HG03196 (cell line): ENCODE data around the gene MAP3K20.
"Not testable (repeated sequence)": the region's sequence is repeated elsewhere in the genome, so short reads cannot be mapped to it uniquely, and the experiment has no call there.

Source experiments
- ATAC-seq: cut with Tn5 transposase; IDR thresholded peaks from one replicate; pipeline ENCODE4 v1.9.1; 2021; ENCODE audit not compliant: unreplicated experiment

MAP3K20 gene

DNA sequence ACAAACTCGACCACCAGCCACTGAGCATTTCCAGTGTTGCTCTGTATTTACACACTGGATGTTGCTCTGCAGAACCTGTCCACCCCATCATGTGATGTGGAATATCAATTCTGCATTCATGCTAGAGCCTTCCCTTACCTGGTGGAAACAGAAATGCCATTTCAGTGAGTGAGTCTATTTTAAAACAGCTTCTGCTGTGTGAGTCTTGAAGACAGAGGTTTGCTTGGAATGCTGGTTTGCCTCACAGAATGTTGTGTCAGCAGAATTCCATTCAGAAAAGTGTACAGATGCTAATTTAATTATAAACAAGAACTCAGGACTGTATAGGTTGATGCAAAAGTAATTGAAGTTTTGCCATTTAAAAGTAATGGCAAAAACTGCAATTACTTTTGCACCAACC is 118.3 kb downstream of the MAP3K20 start:
- no peak for ATAC-seq

DNA sequence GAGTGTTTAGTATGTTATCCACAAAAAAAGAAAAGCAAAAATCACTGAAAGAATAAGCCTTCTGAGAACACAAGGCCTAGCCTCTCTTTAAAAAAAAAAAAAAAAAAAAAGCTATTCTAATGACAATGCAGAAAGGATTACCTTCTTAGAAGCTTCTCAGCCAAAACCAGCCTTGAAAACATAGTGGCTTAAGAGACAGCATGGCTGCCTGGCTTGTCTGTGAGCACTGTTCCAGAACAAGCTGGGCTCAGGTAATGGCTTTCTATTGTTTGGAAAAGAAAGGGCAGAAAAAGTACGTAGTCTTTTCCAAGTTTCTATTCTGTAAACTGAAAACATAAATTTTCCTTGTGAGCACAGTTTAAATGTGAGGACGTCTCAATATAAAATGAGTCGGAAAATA is 119.5 kb downstream of the MAP3K20 start:
- ATAC-seq, result no peak

DNA sequence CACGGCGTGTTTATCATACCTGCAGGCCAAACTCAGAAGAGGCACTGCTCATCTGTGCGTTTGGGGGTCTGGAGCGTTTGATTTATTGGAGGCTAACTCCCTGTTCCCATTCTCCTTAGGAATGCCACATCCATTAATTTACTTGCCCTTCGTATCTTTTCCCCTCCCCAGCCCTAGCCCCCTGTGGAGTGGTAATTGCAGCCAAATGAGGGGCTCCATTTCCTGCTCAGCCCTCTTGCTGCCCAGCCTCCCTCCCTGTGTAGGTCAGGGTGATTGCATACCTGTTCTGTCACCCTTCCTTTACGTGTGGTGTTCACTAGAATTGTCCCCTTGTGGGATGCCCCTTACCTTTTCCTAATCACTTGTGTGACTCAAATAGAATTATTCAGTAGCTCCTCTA is 120.4 kb downstream of the MAP3K20 start:
- no peak for ATAC-seq

DNA sequence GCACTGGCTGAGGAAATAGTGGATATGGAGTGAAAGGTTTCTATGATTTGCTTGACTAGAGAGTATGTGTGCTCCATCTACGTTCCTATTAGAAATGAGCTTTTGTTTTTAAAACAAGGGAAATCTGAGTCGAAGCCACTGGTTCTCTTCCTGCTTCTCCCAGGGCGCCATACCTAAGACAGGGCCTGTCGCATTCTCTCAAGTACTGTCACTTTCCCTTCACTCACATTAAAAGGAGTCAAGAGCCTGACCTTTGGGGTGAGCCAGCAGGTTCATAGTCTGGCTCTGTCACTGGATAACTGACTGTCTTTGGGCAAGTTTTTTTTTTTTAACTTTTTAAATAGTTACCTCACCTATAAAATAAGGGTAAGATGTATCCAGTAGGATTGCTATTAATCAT is 121.0 kb downstream of the MAP3K20 start:
- ATAC-seq, result no peak

DNA sequence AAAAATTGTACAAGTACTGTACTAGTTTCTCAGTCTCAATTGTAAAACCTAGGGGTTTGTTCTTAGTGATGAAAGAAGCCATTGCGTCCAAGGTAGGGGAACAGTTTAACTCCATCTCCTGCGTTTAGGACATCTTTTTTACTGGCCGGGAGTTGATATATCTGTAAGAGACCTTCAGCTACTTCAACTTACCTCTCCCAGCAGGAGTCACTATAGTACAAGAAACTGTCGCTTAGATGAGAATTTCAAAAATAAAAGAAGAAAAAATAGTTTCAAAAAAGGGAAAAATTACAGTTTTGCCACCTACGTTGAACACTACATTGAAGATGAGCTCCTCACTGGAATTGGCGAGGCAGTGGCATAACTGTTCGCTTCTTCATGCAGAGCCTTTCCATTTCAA is 122.7 kb downstream of the MAP3K20 start:
- ATAC-seq, result no peak

DNA sequence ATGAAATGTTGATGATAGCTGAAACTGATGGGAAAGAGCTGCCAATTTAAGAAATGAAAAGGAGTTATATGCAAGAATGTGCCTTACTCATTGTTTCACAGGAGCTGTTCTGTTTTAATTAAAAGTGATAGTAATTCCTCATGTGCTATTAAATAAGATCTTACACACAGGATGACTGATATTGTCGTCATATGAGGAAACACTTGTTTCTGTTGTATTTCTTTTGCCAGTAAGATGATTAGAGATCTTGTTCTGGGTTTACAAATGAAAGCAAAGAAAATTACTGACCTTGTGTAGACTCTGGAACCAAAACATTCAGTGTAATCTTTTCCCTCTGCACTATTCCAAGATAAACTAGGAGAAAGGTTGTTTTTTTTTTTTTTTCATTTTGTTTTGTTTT is 123.6 kb downstream of the MAP3K20 start:
- ATAC-seq, result no peak

DNA sequence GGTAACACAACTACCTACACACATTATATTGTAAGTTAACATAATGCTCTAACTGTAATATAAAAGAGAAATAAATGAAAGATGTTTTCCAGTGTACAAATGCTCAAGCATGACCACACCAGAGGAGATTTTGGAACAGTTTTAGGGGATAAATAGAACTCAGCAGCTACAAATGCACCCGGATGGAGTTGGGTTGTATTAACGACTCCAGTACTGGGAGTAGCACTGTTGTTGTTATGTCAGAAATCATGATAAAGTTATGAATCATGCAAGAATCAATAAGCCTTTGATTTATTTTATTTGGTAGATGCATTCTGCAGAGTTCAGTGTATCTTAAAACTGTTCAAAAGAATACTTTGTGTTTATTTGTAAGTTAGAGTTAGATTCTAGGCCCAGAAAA is 126.9 kb downstream of the MAP3K20 start:
- ATAC-seq, result no peak

DNA sequence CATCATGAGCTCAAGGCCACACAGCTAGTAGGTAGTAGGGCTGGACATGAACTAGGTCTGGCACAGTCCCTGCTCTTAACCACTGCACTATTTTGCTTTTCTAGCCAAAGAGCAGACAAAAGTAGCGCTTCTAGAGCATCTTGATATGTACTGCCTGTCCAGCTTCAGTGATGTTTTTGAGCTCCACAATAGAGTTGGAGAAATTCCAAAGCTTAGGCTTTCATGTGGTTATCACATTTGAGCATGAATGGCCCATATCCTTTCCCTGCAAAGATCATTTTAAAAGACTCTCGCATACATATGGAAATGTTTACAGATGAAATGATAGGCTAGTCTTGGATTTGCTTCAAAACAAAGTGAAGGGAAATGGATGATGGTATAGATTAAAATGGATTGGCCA is 128.7 kb downstream of the MAP3K20 start:
- no peak for ATAC-seq

DNA sequence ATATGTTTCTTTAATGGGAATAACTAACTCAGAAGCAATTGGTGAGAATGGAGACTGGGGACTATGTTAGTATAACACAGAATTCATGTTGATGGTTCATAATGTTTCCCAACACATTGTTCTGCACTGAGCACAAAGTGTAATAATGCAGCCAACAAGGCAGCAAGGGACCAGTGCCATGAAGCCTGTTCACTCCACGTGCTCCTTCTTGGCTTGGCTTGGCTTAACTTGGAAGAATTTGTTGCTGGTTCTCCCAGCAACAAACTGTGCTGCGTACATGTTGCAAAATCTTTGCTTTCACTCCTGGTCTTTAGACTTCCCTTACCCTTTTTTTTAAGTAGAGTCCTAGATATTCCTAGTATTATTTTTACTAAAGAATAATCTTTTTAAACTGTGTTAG is 129.7 kb downstream of the MAP3K20 start:
- no peak for ATAC-seq

DNA sequence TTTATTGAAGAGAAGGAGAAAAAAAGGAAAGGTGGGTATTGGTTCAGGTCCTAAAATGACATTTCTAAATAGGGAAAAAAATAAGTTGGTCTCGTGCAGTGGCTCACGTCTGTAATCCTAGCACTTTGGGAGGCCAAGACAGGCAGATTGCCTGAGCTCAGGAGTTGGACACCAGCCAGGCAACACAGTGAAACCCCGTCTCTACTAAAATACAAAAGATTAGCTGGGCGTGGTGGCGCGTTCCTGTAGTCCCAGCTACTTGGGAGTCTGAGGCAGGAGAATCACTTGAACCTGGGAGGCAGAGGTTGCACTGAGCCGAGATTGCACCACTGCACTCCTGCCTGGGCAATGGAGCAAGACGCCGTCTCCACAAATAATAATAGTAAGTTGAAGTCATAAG is 131.5 kb downstream of the MAP3K20 start:
- not testable (repeated sequence) for ATAC-seq

DNA sequence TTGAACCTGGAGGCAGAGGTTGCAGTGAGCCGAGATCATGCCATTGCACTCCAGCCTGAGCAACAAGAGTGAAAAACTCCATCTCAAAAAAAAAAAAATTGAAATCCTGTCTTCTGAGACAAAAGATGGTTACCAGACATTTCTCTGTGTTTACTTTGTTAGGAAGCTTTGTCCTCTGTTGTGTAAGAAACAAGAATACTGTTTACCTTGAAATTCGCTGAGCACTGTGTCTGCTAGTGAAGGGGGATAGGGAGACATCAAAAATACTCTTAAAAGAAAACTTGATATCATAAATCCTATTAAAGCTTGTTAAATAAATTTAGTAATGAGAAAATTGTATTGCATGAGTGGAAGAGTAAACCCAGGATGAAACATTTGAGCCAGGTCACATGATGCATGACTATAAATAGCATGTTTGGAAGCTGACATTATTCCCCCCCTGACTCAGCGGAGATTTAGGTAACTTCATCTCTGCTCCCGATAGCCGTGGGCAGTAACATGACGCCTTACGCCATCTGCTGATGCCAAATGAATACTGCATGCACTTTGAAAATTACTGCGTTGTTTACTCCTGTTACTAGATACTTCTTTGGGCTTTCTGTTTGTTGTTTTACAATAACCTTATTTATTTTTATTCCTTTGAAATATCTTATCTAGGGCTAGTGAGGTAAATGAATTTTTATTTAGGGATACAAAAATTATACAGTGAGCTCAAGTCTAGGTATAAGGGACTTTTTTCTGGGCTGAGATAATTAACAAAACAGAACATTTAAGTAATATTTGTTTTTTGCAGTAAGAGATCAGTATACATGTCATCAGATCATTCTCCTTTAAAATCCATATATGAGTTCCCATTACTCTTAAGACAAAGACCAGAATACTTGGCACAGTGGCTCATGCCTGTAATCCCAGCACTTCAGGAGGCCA is 134.9 kb downstream of the MAP3K20 start:
- no peak for ATAC-seq

DNA sequence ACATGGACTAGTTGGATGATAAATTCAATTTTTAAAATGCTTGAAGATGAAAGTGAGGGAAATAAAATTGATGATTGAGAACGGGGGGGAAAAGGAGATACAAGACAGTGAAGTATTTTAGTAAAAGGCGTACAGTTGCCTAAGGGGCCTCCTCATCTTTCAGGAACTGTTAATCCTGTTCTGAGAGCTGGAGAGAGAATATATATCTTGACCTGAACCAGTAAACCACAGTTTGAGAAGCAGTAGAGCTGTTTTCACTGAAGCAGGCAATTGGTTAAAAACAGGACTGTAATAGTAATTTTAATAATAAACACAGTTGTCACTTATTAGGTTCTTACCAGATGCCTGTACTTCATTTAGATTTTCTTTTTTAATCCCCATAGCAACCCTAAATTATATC is 137.5 kb downstream of the MAP3K20 start:
- no peak for ATAC-seq

DNA sequence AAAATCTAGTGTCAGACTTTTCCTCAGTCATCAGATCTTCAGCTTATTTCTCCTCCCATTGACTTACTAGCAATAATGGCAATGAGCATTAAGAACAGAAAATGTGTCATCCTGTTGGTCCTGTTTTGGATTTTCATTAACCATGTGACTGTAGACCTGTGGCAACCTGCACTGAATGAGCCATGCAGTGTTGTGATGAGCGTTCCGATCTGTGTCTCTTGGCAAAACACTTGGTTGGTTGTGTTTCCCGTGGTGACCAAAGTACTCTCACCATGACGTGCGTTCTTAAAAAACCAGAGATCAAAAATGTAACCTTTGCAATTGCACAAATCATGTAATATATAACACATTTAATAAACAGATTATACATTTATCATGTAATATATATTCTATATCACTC is 138.6 kb downstream of the MAP3K20 start:
- no peak for ATAC-seq

DNA sequence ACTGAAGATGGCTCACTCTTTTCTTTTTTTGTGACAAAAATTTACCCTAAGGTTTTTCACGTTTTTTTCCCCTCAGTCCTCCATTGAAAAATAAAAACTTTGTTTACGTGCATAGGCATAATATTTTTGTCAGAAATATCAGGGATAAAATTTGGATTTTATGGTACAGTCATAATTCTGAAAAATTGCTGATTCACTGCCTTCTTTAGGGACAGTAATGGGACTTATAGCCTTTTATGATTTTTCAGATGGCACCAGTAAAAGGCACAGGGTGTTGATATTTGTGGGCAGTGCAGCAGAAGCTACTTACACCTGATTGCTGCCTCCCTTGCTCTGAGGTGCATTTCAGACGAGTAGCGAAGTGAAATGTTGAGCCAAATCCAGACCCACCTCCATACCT is 139.7 kb downstream of the MAP3K20 start:
- ATAC-seq, result no peak

DNA sequence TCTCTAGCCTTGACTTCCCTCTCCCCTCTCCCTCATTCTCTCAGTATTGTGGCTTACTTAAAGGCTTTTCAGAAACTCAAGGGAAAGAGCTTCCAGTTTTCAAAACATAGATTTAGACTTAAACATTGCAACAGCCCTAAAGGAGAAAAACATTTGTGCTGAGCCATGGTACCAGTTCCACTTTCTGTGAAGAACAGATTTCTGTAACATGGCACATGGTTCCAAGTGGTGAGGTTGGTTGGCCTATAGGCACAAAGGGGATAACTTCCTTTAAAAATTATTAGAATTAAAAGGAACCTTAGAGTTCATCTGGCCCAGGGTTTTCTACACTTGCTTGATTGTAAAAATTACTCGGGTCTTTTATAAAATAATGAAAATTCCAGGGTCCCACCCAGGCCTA is 140.4 kb downstream of the MAP3K20 start:
- no peak for ATAC-seq

DNA sequence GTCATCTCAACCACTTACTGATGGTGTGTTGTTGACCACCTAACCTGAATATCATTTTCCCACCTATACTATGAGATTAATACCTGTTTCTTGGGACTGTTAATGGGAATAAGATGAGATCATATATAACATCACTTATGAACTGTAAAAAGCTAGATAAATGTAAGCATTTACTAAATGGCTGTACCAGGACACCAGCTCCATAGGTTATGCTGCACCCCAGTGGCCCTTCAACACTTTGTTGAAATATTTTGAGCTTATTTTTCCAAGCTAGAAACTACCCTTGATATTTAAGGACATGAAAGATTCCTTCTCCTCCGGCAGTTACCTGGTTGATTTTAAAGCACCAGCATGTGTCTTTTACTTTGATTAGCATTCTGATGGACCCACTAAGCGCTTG is 141.0 kb downstream of the MAP3K20 start:
- no peak for ATAC-seq

DNA sequence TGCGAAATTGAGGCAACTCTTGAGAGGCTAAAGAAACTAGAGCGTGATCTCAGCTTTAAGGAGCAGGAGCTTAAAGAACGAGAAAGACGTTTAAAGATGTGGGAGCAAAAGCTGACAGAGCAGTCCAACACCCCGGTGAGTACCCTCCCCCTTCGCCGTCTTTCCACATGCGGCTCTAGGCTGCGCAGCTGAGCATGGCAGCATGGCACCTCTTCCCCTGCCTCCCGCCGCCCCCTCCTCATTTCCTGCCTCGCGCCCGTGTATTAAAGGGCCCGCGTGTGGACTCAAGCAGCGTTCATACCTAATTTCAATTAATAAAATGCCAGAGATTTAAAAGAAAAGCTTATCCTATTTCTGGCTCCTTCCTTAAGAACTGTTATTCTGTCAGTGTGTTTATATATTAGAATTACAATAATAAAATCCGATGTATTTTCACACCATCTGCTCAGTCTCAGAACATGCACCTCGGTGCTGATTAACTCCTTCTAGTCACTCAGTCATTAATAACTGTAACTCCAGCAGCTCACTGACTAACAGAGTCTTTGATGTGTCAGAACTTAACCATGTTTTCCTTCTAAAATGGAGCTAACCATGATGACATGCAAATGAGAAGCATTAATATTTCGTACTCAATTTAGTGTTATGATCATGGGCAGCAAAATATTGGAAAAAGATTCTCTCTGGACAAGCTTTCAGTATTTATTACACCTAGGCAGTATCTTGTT is 141.6 kb downstream of the MAP3K20 start:
- no peak for ATAC-seq

DNA sequence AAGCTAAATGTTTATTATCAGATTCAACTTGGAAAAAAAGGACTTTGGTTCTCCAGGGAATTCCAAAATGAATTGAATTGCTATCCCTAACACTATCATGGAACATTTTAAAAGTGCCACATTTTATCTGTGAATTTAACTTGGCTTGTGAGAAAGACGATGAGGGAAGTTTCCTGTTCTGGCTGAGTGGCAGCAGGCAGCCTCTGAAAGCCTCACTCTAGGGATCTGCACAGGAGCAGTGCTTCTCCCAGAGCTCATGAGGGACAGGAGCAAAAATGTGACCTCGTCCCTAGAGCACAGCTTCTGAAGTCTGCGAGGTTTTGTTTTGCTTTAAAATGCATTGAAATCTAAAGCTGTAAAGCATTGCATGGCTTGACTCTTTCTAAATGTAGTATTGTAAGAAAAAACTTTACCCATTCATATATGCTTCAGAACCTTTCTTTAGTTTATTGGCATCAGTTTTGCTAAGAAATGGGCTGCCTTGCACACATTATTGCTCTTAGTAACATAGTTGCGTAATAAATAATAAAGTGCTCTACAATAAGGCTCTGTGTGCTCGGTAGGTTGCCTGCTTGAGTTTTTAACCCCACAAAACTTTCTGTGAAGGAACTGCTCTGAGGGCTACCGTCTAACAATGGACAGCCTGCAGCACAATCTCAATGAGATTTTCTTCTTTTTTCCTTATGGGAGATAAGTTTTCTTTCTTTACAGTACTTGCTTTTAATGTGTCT is 142.8 kb downstream of the MAP3K20 start:
- ATAC-seq, result no peak

DNA sequence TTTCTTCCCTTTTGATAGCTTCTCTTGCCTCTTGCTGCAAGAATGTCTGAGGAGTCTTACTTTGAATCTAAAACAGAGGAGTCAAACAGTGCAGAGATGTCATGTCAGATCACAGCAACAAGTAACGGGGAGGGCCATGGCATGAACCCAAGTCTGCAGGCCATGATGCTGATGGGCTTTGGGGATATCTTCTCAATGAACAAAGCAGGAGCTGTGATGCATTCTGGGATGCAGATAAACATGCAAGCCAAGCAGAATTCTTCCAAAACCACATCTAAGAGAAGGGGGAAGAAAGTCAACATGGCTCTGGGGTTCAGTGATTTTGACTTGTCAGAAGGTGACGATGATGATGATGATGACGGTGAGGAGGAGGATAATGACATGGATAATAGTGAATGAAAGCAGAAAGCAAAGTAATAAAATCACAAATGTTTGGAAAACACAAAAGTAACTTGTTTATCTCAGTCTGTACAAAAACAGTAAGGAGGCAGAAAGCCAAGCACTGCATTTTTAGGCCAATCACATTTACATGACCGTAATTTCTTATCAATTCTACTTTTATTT is 145.6 kb downstream of the MAP3K20 start:
- ATAC-seq, result no peak

DNA sequence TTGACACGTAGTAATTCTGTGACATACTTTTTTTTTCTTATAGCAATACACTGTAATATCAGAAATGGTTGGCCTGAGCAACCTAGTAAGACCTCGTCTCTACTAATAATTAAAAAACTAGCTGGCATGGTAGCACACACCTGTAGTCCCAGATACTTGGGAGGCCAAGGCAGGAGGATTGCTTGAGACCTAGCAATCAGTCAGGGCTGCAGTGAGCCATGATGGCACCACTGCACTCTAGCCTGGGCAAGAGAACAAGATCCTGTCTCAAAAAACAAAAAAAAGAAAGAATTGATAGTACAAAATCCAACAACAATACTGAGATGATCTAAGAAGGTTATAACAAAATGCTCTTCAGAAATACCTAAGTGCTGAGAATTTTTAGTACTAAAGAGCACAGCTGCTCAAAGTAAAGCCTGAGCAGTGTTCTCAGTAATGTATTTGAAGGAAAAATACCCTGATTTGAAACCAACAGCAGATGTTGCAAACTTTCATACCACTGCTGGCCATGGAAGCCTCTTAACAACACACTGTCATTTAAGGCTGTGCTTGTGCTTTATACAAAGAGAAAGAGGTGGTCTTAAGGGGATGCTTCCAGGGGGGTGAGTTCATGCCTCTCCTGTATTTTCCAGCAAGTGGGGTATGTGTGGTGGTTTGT is 146.4 kb downstream of the MAP3K20 start:
- no peak for ATAC-seq

DNA sequence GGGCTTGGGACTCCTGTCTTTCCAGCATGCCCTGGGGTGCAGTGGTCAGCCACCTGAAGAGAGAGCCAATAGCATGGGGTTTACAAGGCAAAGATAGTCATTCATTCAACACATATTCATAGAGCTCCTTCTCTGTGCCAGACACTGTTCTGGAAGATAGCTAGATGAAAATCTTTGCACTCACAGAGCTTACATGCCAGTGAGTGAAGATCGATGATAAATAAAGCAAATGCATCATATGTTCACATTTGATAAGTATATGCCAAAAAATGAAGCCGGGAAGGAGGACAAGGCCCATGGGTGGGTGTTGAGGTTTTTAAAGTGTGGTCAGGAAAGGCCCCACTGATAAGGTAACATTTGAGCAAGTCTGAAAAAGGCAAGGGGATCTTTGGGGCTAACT is 148.2 kb downstream of the MAP3K20 start:
- no peak for ATAC-seq
